Peyer's patch (tissue), 4 donors: Measurements from ENCODE around the gene CCL27.

Source experiments
- POLR2A ChIP-seq, 2 donors: fragments of 450-650 bp; IDR thresholded peaks; one replicate each; pipeline ENCODE4 v1.5.1; 2017; ENCODE audit warnings: antibody characterized with exemption in 2 of 2, mild to moderate bottlenecking in 2 of 2, moderate library complexity in 2 of 2
- TF ChIP-seq, protein P1 (sequence below), 6 experiments: fragments of 450-650 bp in 4 of 6; fragments of 200-600 bp in 2 of 6; sonication (generic) in 1 of 6; IDR thresholded peaks; one replicate each; pipeline ENCODE4 v1.5.1; 2017 to 2019; ENCODE audit warnings: antibody characterized with exemption in 6 of 6, mild to moderate bottlenecking in 3 of 6, moderate library complexity in 1 of 6

DNA sequence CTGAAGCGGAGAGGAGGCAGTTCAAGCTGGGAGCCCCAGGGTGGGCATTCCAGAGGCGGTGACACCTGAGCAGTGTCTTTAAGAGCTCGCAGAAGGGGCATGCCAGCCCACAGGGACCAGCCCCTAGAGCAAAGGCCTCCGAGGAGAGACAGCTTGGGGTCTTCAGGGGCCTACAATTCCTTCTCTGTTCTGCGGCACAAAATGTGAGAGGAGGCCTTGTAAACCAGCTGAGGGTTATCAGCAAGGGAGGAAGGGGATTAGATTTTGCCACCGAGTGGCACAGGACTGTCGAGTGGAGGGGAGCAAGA, 24.4 kb downstream of the CCL27 start:
- TF ChIP-seq, protein P1, sequence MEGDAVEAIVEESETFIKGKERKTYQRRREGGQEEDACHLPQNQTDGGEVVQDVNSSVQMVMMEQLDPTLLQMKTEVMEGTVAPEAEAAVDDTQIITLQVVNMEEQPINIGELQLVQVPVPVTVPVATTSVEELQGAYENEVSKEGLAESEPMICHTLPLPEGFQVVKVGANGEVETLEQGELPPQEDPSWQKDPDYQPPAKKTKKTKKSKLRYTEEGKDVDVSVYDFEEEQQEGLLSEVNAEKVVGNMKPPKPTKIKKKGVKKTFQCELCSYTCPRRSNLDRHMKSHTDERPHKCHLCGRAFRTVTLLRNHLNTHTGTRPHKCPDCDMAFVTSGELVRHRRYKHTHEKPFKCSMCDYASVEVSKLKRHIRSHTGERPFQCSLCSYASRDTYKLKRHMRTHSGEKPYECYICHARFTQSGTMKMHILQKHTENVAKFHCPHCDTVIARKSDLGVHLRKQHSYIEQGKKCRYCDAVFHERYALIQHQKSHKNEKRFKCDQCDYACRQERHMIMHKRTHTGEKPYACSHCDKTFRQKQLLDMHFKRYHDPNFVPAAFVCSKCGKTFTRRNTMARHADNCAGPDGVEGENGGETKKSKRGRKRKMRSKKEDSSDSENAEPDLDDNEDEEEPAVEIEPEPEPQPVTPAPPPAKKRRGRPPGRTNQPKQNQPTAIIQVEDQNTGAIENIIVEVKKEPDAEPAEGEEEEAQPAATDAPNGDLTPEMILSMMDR (IDR thresholded peaks at IDR 0.05): no peak
- TF ChIP-seq POLR2A (IDR thresholded peaks at IDR 0.05): no peak
